ENCODE results near the gene ZFAND2B. TPM values are rescaled to one million over a fixed set of nuclear protein-coding genes. Genes with fewer than 3 reads are reported as not detected.

ZFAND2B gene
- polyA plus RNA-seq, 1 donor (not counting 4 experiments of a cell fraction or from before 2014, with no cell fraction given): 23.2 TPM

- dilution Hi-C loops (cut with MboI; ENCODE audit: extremely low pct_ligation_motif_present, low sequenced_read_pairs): no loop called here
- no peaks in the 10 kb centered on the region for H4K20me1 ChIP-seq (ENCODE audit: control insufficient read depth, extremely low read depth, insufficient read depth, low read length)
- H3K79me2 ChIP-seq (ENCODE audit: control insufficient read depth, insufficient read depth, low read length): peaks cover 21% of the 10 kb centered on the region
- no peaks in the 10 kb centered on the region for H3K27me3 ChIP-seq (ENCODE audit: control insufficient read depth, extremely low read depth, insufficient read depth, low read length)
- FAIRE-seq (no peak), DNase-seq (ENCODE audit: low read depth, low spot score) (no peak)
- peaks cover 2% of the 10 kb centered on the region for H3K9me1 ChIP-seq (ENCODE audit: control insufficient read depth, extremely low read depth, insufficient read depth, low read length)
- peak overlapping the region; percentile 45 for H3K27ac ChIP-seq (ENCODE audit: control insufficient read depth, insufficient read depth, low read length)
- TF ChIP-seq CTCF (optimal IDR thresholded peaks at IDR 0.05 in 1 of 3, IDR thresholded peaks at IDR 0.05 in 1 of 3, conservative IDR thresholded peaks at IDR 0.05 in 1 of 3; ENCODE audit: extremely low read depth in 1 of 3, insufficient read depth in 2 of 3, low read length in 3 of 3) (no peak), EZH2 (IDR thresholded peaks at IDR 0.05; ENCODE audit: low read length) (no peak)
- no peaks in the 10 kb centered on the region for H3K9me3 ChIP-seq (ENCODE audit: control insufficient read depth, low read depth, low read length)
- peak overlapping the region; percentile 86 for H3K4me2 ChIP-seq (ENCODE audit: control insufficient read depth, extremely low read depth, insufficient read depth, low read depth, low read length)
- peak overlapping the region; percentile 95 for H3K9ac ChIP-seq (ENCODE audit: control insufficient read depth, extremely low read depth, insufficient read depth, low read length)
- H2AFZ ChIP-seq (ENCODE audit: control insufficient read depth, low read length): peak overlapping the region; percentile 82
- peaks cover 20% of the 10 kb centered on the region for H3K4me1 ChIP-seq (ENCODE audit: control insufficient read depth, extremely low read depth, insufficient read depth, low read length)
- H3K36me3 ChIP-seq (ENCODE audit: control insufficient read depth in 2 of 2, extremely low read depth in 1 of 2, insufficient read depth in 2 of 2, low read length in 2 of 2): peaks cover 31 to 33% of the 10 kb centered on the region in 2 experiments
- H3K4me3 ChIP-seq (ENCODE audit: control insufficient read depth in 2 of 3, extremely low read depth in 1 of 3, insufficient read depth in 2 of 3, low read depth in 1 of 3, low read length in 3 of 3): peak overlapping the region; percentile 81 to 90 (median 85)
These were observed 28.0 kb upstream of the ZFAND2B start for GRCh38 chr2:219178377-219179175.

GRCh38 chr2:219179601-219180465 is 26.7 kb upstream of the ZFAND2B start:
- Histone ChIP-seq H3K4me3 (ENCODE audit: control insufficient read depth in 2 of 3, extremely low read depth in 1 of 3, insufficient read depth in 2 of 3, low read depth in 1 of 3, low read length in 3 of 3) (no peak overlapping the region), H3K9ac (ENCODE audit: control insufficient read depth, extremely low read depth, insufficient read depth, low read length) (no peak overlapping the region), H3K9me3 (ENCODE audit: control insufficient read depth, low read depth, low read length) (no peaks in the 10 kb centered on the region), H3K36me3 (ENCODE audit: control insufficient read depth in 2 of 2, extremely low read depth in 1 of 2, insufficient read depth in 2 of 2, low read length in 2 of 2) (peaks cover 21 to 31% of the 10 kb centered on the region in 2 experiments), H3K4me2 (ENCODE audit: control insufficient read depth, extremely low read depth, insufficient read depth, low read depth, low read length) (peak overlapping the region; percentile 86), H3K79me2 (ENCODE audit: control insufficient read depth, insufficient read depth, low read length) (peaks cover 19% of the 10 kb centered on the region), H4K20me1 (ENCODE audit: control insufficient read depth, extremely low read depth, insufficient read depth, low read length) (no peaks in the 10 kb centered on the region), H3K27ac (ENCODE audit: control insufficient read depth, insufficient read depth, low read length) (no peak overlapping the region), H2AFZ (ENCODE audit: control insufficient read depth, low read length) (no peak overlapping the region), H3K9me1 (ENCODE audit: control insufficient read depth, extremely low read depth, insufficient read depth, low read length) (peaks cover 2% of the 10 kb centered on the region), H3K27me3 (ENCODE audit: control insufficient read depth, extremely low read depth, insufficient read depth, low read length) (no peaks in the 10 kb centered on the region), H3K4me1 (ENCODE audit: control insufficient read depth, extremely low read depth, insufficient read depth, low read length) (peaks cover 20% of the 10 kb centered on the region)
- TF ChIP-seq CTCF (optimal IDR thresholded peaks at IDR 0.05 in 1 of 3, IDR thresholded peaks at IDR 0.05 in 1 of 3, conservative IDR thresholded peaks at IDR 0.05 in 1 of 3; ENCODE audit: extremely low read depth in 1 of 3, insufficient read depth in 2 of 3, low read length in 3 of 3) (no peak), EZH2 (IDR thresholded peaks at IDR 0.05; ENCODE audit: low read length) (no peak)
- FAIRE-seq: no peak
- DNase-seq (ENCODE audit: low read depth, low spot score): no peak
- dilution Hi-C loops (cut with MboI; ENCODE audit: extremely low pct_ligation_motif_present, low sequenced_read_pairs): no loop called here
